Stomach (tissue), 19 donors: ENCODE data around the gene CELA3A. TPM values are rescaled to one million over a fixed set of nuclear protein-coding genes. Genes with fewer than 3 reads are reported as not detected.

ENCODE experiments used
- DNase-seq, 2 donors: peaks; one replicate each; pipeline versions ENCODE4 v3.0.0 to v3.0.0-alpha.2; 2013 to 2019
- H3K27ac ChIP-seq, 5 donors: fragments of 200-600 bp in 4 of 5; sonication (generic) in 4 of 5; one replicate each; pipeline ENCODE4 v1.5.1; 2013 to 2019; ENCODE audit warnings: mild to moderate bottlenecking in 1 of 5, moderate library complexity in 1 of 5
- H3K27me3 ChIP-seq, 3 donors: fragments of 200-600 bp; sonication (generic); one replicate each; pipeline ENCODE4 v1.5.1; 2017 to 2019; ENCODE audit warnings: mixed run types in 1 of 3
- H3K36me3 ChIP-seq, 4 donors: fragments of 200-600 bp; sonication (generic); 1 replicate in 3 of 4; 2 replicates in 1 of 4; pipeline ENCODE4 v1.5.1; 2016 to 2019
- H3K4me1 ChIP-seq, 4 donors: fragments of 200-600 bp; sonication (generic); one replicate each; pipeline ENCODE4 v1.5.1; 2016 to 2019
- H3K4me3 ChIP-seq, 4 donors: fragments of 200-600 bp; sonication (generic) in 3 of 4; one replicate each; pipeline ENCODE4 v1.5.1; 2016 to 2019; ENCODE audit warnings: mild to moderate bottlenecking in 1 of 4
- H3K9me3 ChIP-seq, 4 donors: fragments of 200-600 bp; sonication (generic); one replicate each; pipeline ENCODE4 v1.5.1; 2016 to 2019
- EP300 ChIP-seq: sonication (generic); formaldehyde crosslinking; IDR thresholded peaks from one replicate; pipeline ENCODE4 v1.6.1; 2017; ENCODE audit warnings: antibody characterized with exemption
- POLR2A ChIP-seq, 4 donors: fragments of 450-650 bp; IDR thresholded peaks; one replicate each; pipeline ENCODE4 v1.6.1; 2016; ENCODE audit warnings: antibody characterized with exemption in 4 of 4, control low read depth in 2 of 4, mild to moderate bottlenecking in 1 of 4, moderate library complexity in 1 of 4
- POLR2AphosphoS5 ChIP-seq, 3 donors: sonication (generic); formaldehyde crosslinking; IDR thresholded peaks; one replicate each; pipeline ENCODE4 v1.6.1; 2016; ENCODE audit warnings: antibody characterized with exemption in 3 of 3
- WGBS, 5 donors: extraction: QIAGEN DNeasy Blood & Tissue Kit in 3 of 5; methylation state at CpG; one replicate each; pipeline versions ENCODE4 v1.1.5 to v1.1.7; 2013 to 2018; 5-methylcytosine and 5-hydroxymethylcytosine counted together
- intact Hi-C: fragments of 100-400 bp; cut with DNase I; formaldehyde crosslinking; loops from one replicate; pipeline ENCODE4 v1.15.1; 2023; ENCODE audit warnings: low total_unique reads
- long read RNA-seq, 10 donors: transcript quantifications; one replicate each; lab custom pipeline, GENCODE V29; 2026
- polyA plus RNA-seq, 3 donors: library from polyadenylated mRNA; stranded (reverse); fragments of 200-250 nt; gene quantifications; one replicate each; pipeline ENCODE4 v1.2.3, GENCODE V29; 2013
- total RNA-seq, 5 donors: library from RNA; depleted of rRNA; stranded (reverse); fragments of >200 nt; gene quantifications; one replicate each; pipeline versions ENCODE4 v1.1.0 to v1.2.3, GENCODE V29; 2014 to 2016
- TF ChIP-seq, protein P1 (sequence below), 7 experiments: fragments of 450-650 bp in 4 of 7; fragments of 200-600 bp in 3 of 7; sonication (generic) in 3 of 7; IDR thresholded peaks; one replicate each; pipeline ENCODE4 v1.5.1; 2016 to 2019; ENCODE audit warnings: antibody characterized with exemption in 7 of 7, control low read depth in 2 of 7, mild to moderate bottlenecking in 1 of 7
- donor health status: healthy with polysubstance abuse.
- donor health status: Bipolar disorder and iron deficiency.
- donor health status: healthy.

CELA3A gene, protein sequence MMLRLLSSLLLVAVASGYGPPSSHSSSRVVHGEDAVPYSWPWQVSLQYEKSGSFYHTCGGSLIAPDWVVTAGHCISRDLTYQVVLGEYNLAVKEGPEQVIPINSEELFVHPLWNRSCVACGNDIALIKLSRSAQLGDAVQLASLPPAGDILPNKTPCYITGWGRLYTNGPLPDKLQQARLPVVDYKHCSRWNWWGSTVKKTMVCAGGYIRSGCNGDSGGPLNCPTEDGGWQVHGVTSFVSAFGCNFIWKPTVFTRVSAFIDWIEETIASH
- total RNA-seq, result 10 to 100 TPM in 1 of 5 donors, 1 to 10 TPM in 1, not detected in 3; 3.6 to 17.2 TPM
- 10 to 100 TPM in 2 of 3 donors, 1 to 10 TPM in 1; 7.0 to 62.9 (median 53.2) TPM for polyA plus RNA-seq
- long read RNA-seq, donor 1, result 0 reads
- long read RNA-seq, donor 2, result 0 reads
- long read RNA-seq, donor 3, result 0 reads
- long read RNA-seq, donor 4, result 0 reads
- long read RNA-seq, donor 5, result 0 reads
- long read RNA-seq, donor 6, result 0 reads
- long read RNA-seq, donor 7, result 0 reads
- long read RNA-seq, donor 8, result 0 reads
- long read RNA-seq, donor 9, result 0 reads
- long read RNA-seq, donor 10, result 0 reads

DNA sequence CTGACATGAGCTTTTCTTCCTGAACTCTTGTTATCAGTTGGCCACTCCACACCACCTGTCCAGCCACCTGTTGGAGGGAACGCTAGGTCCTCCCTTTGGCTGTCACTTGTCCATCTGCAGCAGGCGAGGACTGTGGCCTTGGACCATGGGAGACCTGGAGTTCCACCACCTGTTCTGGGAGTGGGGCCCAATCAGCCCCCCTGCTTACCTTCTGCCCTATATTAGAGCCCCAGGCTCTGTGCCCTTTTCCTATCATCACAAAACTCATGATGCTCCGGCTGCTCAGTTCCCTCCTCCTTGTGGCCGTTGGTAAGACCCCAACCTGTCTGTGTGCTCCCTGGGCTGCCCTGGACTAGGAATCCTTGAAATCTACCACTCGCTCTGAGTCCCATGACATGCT is at the start of gene CELA3A:
Gene CELA3A (plus strand): TSS at position 249 of the 400 bp plus-strand sequence. CDS start 18 bp downstream, at position 267.
- H3K27me3 ChIP-seq, result no peaks in the 10 kb centered on the region
- H3K27ac ChIP-seq, result peak within 1 kb of the TSS; percentile 20 to 56 (median 50)
- peaks cover 0 to 12% (median 0%) of the 10 kb centered on the region in 4 donors for H3K4me1 ChIP-seq
- no peaks in the 10 kb centered on the region for H3K9me3 ChIP-seq
- peak in 1 of 2 donors; percentile 48 for DNase-seq
- H3K36me3 ChIP-seq, result no peaks in the 10 kb centered on the region
- intact Hi-C loops, result no loop called here
- TF ChIP-seq POLR2AphosphoS5 (IDR thresholded peaks at IDR 0.05) (no peak), POLR2A (IDR thresholded peaks at IDR 0.05) (no peak), EP300 (no peak)
- TF ChIP-seq, protein P1, sequence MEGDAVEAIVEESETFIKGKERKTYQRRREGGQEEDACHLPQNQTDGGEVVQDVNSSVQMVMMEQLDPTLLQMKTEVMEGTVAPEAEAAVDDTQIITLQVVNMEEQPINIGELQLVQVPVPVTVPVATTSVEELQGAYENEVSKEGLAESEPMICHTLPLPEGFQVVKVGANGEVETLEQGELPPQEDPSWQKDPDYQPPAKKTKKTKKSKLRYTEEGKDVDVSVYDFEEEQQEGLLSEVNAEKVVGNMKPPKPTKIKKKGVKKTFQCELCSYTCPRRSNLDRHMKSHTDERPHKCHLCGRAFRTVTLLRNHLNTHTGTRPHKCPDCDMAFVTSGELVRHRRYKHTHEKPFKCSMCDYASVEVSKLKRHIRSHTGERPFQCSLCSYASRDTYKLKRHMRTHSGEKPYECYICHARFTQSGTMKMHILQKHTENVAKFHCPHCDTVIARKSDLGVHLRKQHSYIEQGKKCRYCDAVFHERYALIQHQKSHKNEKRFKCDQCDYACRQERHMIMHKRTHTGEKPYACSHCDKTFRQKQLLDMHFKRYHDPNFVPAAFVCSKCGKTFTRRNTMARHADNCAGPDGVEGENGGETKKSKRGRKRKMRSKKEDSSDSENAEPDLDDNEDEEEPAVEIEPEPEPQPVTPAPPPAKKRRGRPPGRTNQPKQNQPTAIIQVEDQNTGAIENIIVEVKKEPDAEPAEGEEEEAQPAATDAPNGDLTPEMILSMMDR (IDR thresholded peaks at IDR 0.05), result no peak
- WGBS, 5 donors, result 48 to 88% (median 72%) methylated on average over 5 of the region's 5 CpGs
- no peak within 1 kb of the TSS for H3K4me3 ChIP-seq

DNA sequence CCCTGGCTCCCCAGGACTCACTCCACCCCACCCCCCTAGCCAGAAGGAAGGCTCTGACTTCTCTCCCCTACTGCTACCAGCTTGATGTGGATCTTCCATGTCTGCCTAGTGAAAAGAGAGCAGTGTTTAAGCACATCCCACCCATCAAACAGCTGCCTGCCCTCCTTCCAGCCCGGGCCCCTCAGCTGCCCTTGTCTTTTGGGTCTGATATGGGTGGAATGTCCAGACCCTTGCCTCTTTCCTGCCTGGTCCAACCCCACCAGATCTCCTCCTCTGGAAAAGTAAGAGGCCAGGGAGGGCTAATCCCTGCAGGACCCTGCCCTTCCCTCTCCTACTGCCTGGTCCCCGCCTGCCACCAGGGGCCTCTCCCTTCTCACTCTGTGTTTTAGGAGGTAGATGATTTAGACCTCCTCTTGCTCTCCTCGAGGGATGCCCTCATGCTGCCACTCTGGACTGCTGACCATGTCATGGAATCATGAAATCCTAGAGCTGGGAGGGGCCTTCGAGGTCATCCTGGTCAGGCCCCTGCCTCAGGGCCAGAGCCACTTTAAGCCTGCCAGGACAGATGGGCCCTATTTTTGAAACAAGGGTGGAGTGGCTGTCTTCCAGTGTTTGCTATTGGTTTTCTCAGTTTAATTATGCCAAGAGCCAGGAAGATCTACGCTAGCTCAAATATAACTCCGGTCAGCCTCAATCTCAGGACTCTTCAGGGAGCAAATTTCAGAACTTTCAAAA is 48.5 kb upstream of the CELA3A start:
- intact Hi-C loops, result no loop called here
- Histone ChIP-seq H3K4me3 (no peak overlapping the region), H3K27ac (peak overlapping the region in 1 of 5 donors; percentile 1), H3K27me3 (no peaks in the 10 kb centered on the region), H3K4me1 (peaks cover 25 to 29% (median 26%) of the 10 kb centered on the region in 4 donors), H3K9me3 (no peaks in the 10 kb centered on the region), H3K36me3 (no peaks in the 10 kb centered on the region)
- WGBS, 5 donors, result 78 to 86% (median 82%) methylated on average over 6 of the region's 6 CpGs
- no peak for DNase-seq
- TF ChIP-seq, protein P1 (IDR thresholded peaks at IDR 0.05), result no peak
- no peak for TF ChIP-seq POLR2A (IDR thresholded peaks at IDR 0.05)
- no peak for TF ChIP-seq EP300
- TF ChIP-seq POLR2AphosphoS5 (IDR thresholded peaks at IDR 0.05), result no peak

DNA sequence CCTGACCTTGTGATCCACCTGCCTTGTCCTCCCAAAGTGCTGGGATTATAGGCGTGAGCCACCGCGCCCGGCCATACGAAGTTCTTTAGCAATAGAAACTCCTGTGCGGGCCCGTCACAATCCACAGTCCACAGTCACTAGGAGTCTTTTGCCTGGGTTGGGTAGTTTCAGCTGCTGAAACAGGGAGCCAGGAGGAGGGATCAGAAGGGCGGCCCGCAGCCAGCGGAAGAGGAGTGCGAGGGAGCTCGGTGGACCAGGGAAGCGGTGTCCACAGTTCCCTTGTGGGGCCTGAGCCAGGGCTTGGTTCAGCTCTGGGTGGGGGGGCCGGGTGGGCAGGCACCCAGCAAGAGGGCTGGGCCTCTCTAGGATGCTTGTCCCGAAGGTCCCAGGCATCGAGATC is 46.4 kb upstream of the CELA3A start:
- H3K27ac ChIP-seq, result peak overlapping the region; percentile 64 to 79 (median 75)
- 64 to 81% (median 71%) methylated on average over 13 to 16 of the region's 16 CpGs for WGBS, 5 donors
- peaks cover 26 to 35% (median 31%) of the 10 kb centered on the region in 4 donors for H3K4me1 ChIP-seq
- H3K9me3 ChIP-seq, result no peaks in the 10 kb centered on the region
- TF ChIP-seq EP300 (no peak), POLR2A (IDR thresholded peaks at IDR 0.05) (no peak), POLR2AphosphoS5 (IDR thresholded peaks at IDR 0.05) (no peak)
- TF ChIP-seq, protein P1 (IDR thresholded peaks at IDR 0.05), result no peak
- no peaks in the 10 kb centered on the region for H3K27me3 ChIP-seq
- intact Hi-C loops, result no loop called here
- no peak overlapping the region for H3K4me3 ChIP-seq
- peak in 1 of 2 donors; percentile 51 for DNase-seq
- no peaks in the 10 kb centered on the region for H3K36me3 ChIP-seq
